Cerebellar nuclear complex (tissue), 1 donor: Measurements from ENCODE around the gene IBA57.

Source experiments
- DNase-seq, 2 experiments: peaks; one replicate each; lab custom pipeline; 2025; lab: John Stamatoyannopoulos, UW

IBA57 gene

GRCh38 chr1:228156941-228157728, 8.5 kb upstream of the IBA57 start:
- no peak for DNase-seq

GRCh38 chr1:228157729-228158126, 7.9 kb upstream of the IBA57 start:
- DNase-seq = no peak

GRCh38 chr1:228158151-228159007, 7.2 kb upstream of the IBA57 start:
- DNase-seq = no peak

GRCh38 chr1:228159008-228159665, 6.5 kb upstream of the IBA57 start:
- DNase-seq = no peak

- DNase-seq = no peak
Observed at GRCh38 chr1:228160201-228160761, 5.3 kb upstream of the IBA57 start.

GRCh38 chr1:228161362-228161761, 4.2 kb upstream of the IBA57 start:
- DNase-seq = no peak

- DNase-seq = no peak
Observed at GRCh38 chr1:228161866-228162265, 3.7 kb upstream of the IBA57 start.

GRCh38 chr1:228162286-228163006, 3.2 kb upstream of the IBA57 start:
- no peak for DNase-seq

- DNase-seq = no peak
Observed at GRCh38 chr1:228163007-228163753, 2.4 kb upstream of the IBA57 start.

- DNase-seq = no peak
Observed at GRCh38 chr1:228163776-228164519, 1.7 kb upstream of the IBA57 start.

GRCh38 chr1:228164561-228165371, 838 bp upstream of the IBA57 start:
- DNase-seq = no peak

- DNase-seq = peak; percentile 52 to 70
Observed at GRCh38 chr1:228166170-228166936, 749 bp downstream of the IBA57 start.

GRCh38 chr1:228168563-228169270, 3.1 kb downstream of the IBA57 start:
- DNase-seq = no peak

- DNase-seq = no peak
Observed at GRCh38 chr1:228169345-228169744, 3.7 kb downstream of the IBA57 start.

GRCh38 chr1:228170666-228171065, 5.1 kb downstream of the IBA57 start:
- DNase-seq = no peak

- no peak for DNase-seq
Observed at GRCh38 chr1:228171221-228171891, 5.8 kb downstream of the IBA57 start.
